Stomach (tissue), 4 donors: Measurements from ENCODE around the gene LIN37.

Experiments used
- CTCF ChIP-seq, 7 experiments: fragments of 450-650 bp in 4 of 7; fragments of 200-600 bp in 3 of 7; sonication (generic) in 3 of 7; IDR thresholded peaks; one replicate each; pipeline ENCODE4 v1.5.1; 2016 to 2019; ENCODE audit warnings: antibody characterized with exemption in 7 of 7, control low read depth in 2 of 7, mild to moderate bottlenecking in 1 of 7
- POLR2A ChIP-seq, 4 donors: fragments of 450-650 bp; IDR thresholded peaks; one replicate each; pipeline ENCODE4 v1.6.1; 2016; ENCODE audit warnings: antibody characterized with exemption in 4 of 4, control low read depth in 2 of 4, mild to moderate bottlenecking in 1 of 4, moderate library complexity in 1 of 4
- POLR2AphosphoS5 ChIP-seq, 3 donors: sonication (generic); formaldehyde crosslinking; IDR thresholded peaks; one replicate each; pipeline ENCODE4 v1.6.1; 2016; ENCODE audit warnings: antibody characterized with exemption in 3 of 3

- TF ChIP-seq POLR2A (IDR thresholded peaks at IDR 0.05) (peak in 1 of 4 donors; percentile 10), CTCF (IDR thresholded peaks at IDR 0.05) (no peak), POLR2AphosphoS5 (IDR thresholded peaks at IDR 0.05) (peak; percentile 74 to 94 (median 79))
These were observed 8.9 kb downstream of the LIN37 start for GRCh38 chr19:35757231-35757748.
